CD14-positive monocyte (primary cell): ENCODE measurements around the gene TRIM59. TPM values are rescaled to one million over a fixed set of nuclear protein-coding genes. Genes with fewer than 3 reads are reported as not detected.

ENCODE experiments used
- DNase-seq, 3 donors: peaks; one replicate each; pipeline ENCODE4 v3.0.0-alpha.2; 2011 to 2022
- H2AFZ ChIP-seq: 2 replicates; pipeline ENCODE4 v1.6.0; 2012; ENCODE audit warnings: mild to moderate bottlenecking, low read depth, low read length, inconsistent platforms; ENCODE audit not compliant: insufficient read depth, poor library complexity, severe bottlenecking
- H3K27ac ChIP-seq, 2 donors: 1 replicate in 1 of 2; 2 replicates in 1 of 2; pipeline ENCODE4 v1.5.1; 2012 to 2013; ENCODE audit warnings: low read length in 2 of 2, control low read depth in 1 of 2, inconsistent platforms in 1 of 2, low read depth in 1 of 2, mild to moderate bottlenecking in 1 of 2
- H3K27me3 ChIP-seq, 2 donors: one replicate each; pipeline versions ENCODE4 v1.6.0 to v1.6.1; 2011 to 2013; ENCODE audit warnings: low read length in 2 of 2; ENCODE audit not compliant: control insufficient read depth in 2 of 2, insufficient read depth in 2 of 2
- H3K36me3 ChIP-seq, 2 donors: replicated peaks in 1 of 2; 1 replicate in 1 of 2; 2 replicates in 1 of 2; pipeline versions ENCODE4 v1.5.1 to v1.6.1; 2012 to 2013; ENCODE audit warnings: low read length in 2 of 2, control low read depth in 1 of 2, inconsistent platforms in 1 of 2, mild to moderate bottlenecking in 1 of 2; ENCODE audit not compliant: insufficient read depth in 2 of 2, control insufficient read depth in 1 of 2
- H3K4me1 ChIP-seq, 2 donors: 1 replicate in 1 of 2; 2 replicates in 1 of 2; pipeline versions ENCODE4 v1.5.1 to v1.6.1; 2012 to 2013; ENCODE audit warnings: low read length in 2 of 2, control low read depth in 1 of 2, inconsistent platforms in 1 of 2, mild to moderate bottlenecking in 1 of 2, moderate library complexity in 1 of 2; ENCODE audit not compliant: insufficient read depth in 2 of 2, control insufficient read depth in 1 of 2
- H3K4me2 ChIP-seq: replicated peaks from 2 replicates; pipeline ENCODE3; 2012; ENCODE audit warnings: low read length, moderate library complexity, mild to moderate bottlenecking; ENCODE audit not compliant: poor library complexity, severe bottlenecking; ENCODE audit errors: extremely low read depth
- H3K4me3 ChIP-seq, 3 experiments: fragments of 200-600 bp in 1 of 3; sonication (generic) in 1 of 3; replicated peaks in 1 of 3; 1 replicate in 2 of 3; 2 replicates in 1 of 3; pipeline ENCODE4 v1.5.1; 2011 to 2013; ENCODE audit warnings: low read length in 3 of 3, mild to moderate bottlenecking in 3 of 3, control low read depth in 2 of 3, low read depth in 2 of 3, inconsistent platforms in 1 of 3, moderate library complexity in 1 of 3
- H3K79me2 ChIP-seq: 2 replicates; pipeline ENCODE4 v1.6.0; 2012; ENCODE audit warnings: mild to moderate bottlenecking, control low read depth, inconsistent platforms, low read length, moderate library complexity; ENCODE audit not compliant: insufficient read depth
- H3K9ac ChIP-seq: 2 replicates; pipeline ENCODE4 v1.6.0; 2017; ENCODE audit warnings: low read length, mild to moderate bottlenecking; ENCODE audit not compliant: insufficient read depth, poor library complexity, severe bottlenecking
- H3K9me3 ChIP-seq, 2 donors: replicated peaks in 1 of 2; 1 replicate in 1 of 2; 2 replicates in 1 of 2; pipeline versions ENCODE4 v1.5.1 to v1.6.1; 2012 to 2013; ENCODE audit warnings: low read length in 2 of 2, control low read depth in 1 of 2; ENCODE audit not compliant: control insufficient read depth in 1 of 2, insufficient read depth in 1 of 2
- H4K20me1 ChIP-seq: 2 replicates; pipeline ENCODE4 v1.6.0; 2012; ENCODE audit warnings: mild to moderate bottlenecking, low read length, control low read depth, moderate library complexity; ENCODE audit not compliant: insufficient read depth
- H3K27ac Mint-ChIP-seq, 7 donors: one replicate each; pipeline ENCODE4 v1.8.0; 2020; ENCODE audit warnings: mild to moderate bottlenecking in 7 of 7, mixed read lengths in 7 of 7, moderate library complexity in 6 of 7, inconsistent platforms in 2 of 7
- H3K27me3 Mint-ChIP-seq, 3 donors: one replicate each; pipeline ENCODE4 v1.8.0; 2021 to 2022; ENCODE audit warnings: low read depth in 3 of 3, mild to moderate bottlenecking in 3 of 3, mixed read lengths in 3 of 3, moderate library complexity in 3 of 3, inconsistent platforms in 1 of 3
- H3K36me3 Mint-ChIP-seq, 2 donors: one replicate each; pipeline ENCODE4 v1.8.0; 2020; ENCODE audit warnings: mixed read lengths in 2 of 2, inconsistent platforms in 1 of 2, mild to moderate bottlenecking in 1 of 2
- H3K4me1 Mint-ChIP-seq: one replicate; pipeline ENCODE4 v1.8.0; 2020; ENCODE audit warnings: mild to moderate bottlenecking, mixed read lengths
- H3K4me3 Mint-ChIP-seq, 2 donors: one replicate each; pipeline ENCODE4 v1.8.0; 2020; ENCODE audit warnings: mild to moderate bottlenecking in 2 of 2, mixed read lengths in 2 of 2, moderate library complexity in 1 of 2
- H3K9me3 Mint-ChIP-seq, 7 donors: one replicate each; pipeline ENCODE4 v1.8.0; 2020 to 2022; ENCODE audit warnings: mixed read lengths in 7 of 7, mild to moderate bottlenecking in 6 of 7, moderate library complexity in 6 of 7, inconsistent platforms in 2 of 7
- whole genome bisulfite sequencing: methylation state at CpG from one replicate; pipeline ENCODE4 v1.1.5; 2013; ENCODE audit warnings: missing lambda C conversion rate; ENCODE audit not compliant: insufficient coverage; 5-methylcytosine and 5-hydroxymethylcytosine counted together
- intact Hi-C, 2 donors: fragments of 100-400 bp; cut with micrococcal nuclease; formaldehyde crosslinking; loops; one replicate each; pipeline versions ENCODE4 v1.15.0 to v1.15.1; 2023
- polyA plus RNA-seq, 3 donors: library from polyadenylated mRNA; depleted of rRNA in 1 of 3; unstranded in 2 of 3; stranded (reverse) in 1 of 3; fragments of 300-500 nt in 2 of 3; fragments of >200 nt in 1 of 3; fragmentation: Illumina TruSeq in 2 of 3; gene quantifications; 1 replicate in 2 of 3; 2 replicates in 1 of 3; pipeline ENCODE4 v1.2.3, GENCODE V29; 2012 to 2021
- TF ChIP-seq, protein P1 (sequence below): fragments of 200-600 bp; IDR thresholded peaks from one replicate; pipeline ENCODE4 v1.8.0; 2022; ENCODE audit warnings: antibody characterized with exemption, mild to moderate bottlenecking

TRIM59 gene
- polyA plus RNA-seq, 3 donors: 2.5 to 4.2 (median 4.2) TPM

DNA sequence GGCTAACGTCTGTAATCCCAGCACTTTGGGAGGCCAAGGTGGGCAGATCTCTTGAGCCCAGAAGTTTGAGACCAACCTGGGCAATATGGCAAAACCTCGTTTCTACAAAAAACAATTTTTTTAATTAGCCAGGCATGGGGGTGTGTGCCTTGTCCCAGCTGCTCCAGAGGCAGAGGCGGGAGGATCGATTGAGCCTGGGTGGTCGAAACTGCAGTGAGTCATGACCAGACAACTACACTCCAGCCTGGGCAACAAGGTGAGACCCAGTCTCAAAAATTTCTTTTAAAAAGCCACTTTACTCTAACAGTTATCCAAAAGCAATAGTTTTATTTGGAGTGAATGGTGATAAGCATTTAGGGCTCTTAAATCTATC lies 12.5 kb downstream of the TRIM59 start:
- no peaks in the 10 kb centered on the region for H3K4me1 ChIP-seq
- H3K27me3 ChIP-seq: no peaks in the 10 kb centered on the region
- Mint-ChIP-seq H3K4me3 (no peak overlapping the region), H3K36me3 (peaks cover 38 to 58% of the 10 kb centered on the region in 2 donors), H3K4me1 (no peaks in the 10 kb centered on the region), H3K27me3 (no peaks in the 10 kb centered on the region), H3K27ac (peak overlapping the region in 3 of 7 donors; percentile 17 to 57 (median 54)), H3K9me3 (no peaks in the 10 kb centered on the region)
- DNase-seq: no peak
- TF ChIP-seq, protein P1, sequence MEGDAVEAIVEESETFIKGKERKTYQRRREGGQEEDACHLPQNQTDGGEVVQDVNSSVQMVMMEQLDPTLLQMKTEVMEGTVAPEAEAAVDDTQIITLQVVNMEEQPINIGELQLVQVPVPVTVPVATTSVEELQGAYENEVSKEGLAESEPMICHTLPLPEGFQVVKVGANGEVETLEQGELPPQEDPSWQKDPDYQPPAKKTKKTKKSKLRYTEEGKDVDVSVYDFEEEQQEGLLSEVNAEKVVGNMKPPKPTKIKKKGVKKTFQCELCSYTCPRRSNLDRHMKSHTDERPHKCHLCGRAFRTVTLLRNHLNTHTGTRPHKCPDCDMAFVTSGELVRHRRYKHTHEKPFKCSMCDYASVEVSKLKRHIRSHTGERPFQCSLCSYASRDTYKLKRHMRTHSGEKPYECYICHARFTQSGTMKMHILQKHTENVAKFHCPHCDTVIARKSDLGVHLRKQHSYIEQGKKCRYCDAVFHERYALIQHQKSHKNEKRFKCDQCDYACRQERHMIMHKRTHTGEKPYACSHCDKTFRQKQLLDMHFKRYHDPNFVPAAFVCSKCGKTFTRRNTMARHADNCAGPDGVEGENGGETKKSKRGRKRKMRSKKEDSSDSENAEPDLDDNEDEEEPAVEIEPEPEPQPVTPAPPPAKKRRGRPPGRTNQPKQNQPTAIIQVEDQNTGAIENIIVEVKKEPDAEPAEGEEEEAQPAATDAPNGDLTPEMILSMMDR: no peak
- intact Hi-C loops: no loop called here
- no peak overlapping the region for H3K4me2 ChIP-seq
- no peak overlapping the region for H2AFZ ChIP-seq
- peaks cover 51 to 80% of the 10 kb centered on the region in 2 donors for H3K36me3 ChIP-seq
- no peak overlapping the region for H3K4me3 ChIP-seq
- 100% methylated on average over 1 of the region's 5 CpGs for WGBS
- H4K20me1 ChIP-seq: no peaks in the 10 kb centered on the region
- no peaks in the 10 kb centered on the region for H3K9me3 ChIP-seq
- no peak overlapping the region for H3K9ac ChIP-seq
- no peak overlapping the region for H3K27ac ChIP-seq
- peaks cover 98% of the 10 kb centered on the region for H3K79me2 ChIP-seq

DNA sequence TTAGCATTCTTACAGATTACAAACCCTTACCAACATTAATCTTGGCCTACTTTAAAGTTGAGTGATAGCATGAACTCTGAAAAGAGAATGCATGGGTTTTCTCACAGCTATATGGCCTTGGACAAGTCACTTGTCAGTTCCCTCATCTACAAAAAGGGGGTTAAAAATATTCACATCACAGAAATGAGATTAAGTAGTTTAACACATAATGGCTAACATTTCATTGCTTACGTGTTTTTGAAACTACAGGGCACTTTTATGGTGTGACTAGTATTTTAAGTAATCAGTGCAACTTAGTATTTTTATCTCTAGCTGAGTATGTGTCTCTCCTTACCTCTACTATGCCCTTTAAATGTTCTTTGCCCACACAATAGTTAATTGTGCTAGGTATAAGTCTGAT lies 13.8 kb downstream of the TRIM59 start:
- Histone ChIP-seq H3K4me1 (no peaks in the 10 kb centered on the region), H3K36me3 (peaks cover 63 to 87% of the 10 kb centered on the region in 2 donors), H3K9me3 (no peaks in the 10 kb centered on the region), H3K79me2 (peaks cover 96% of the 10 kb centered on the region), H3K9ac (no peak overlapping the region), H3K4me3 (no peak overlapping the region), H2AFZ (no peak overlapping the region), H3K27me3 (no peaks in the 10 kb centered on the region), H3K27ac (peak overlapping the region in 1 of 2 donors; percentile 26), H4K20me1 (no peaks in the 10 kb centered on the region), H3K4me2 (no peak overlapping the region)
- H3K27ac Mint-ChIP-seq: peak overlapping the region in 1 of 7 donors; percentile 54
- intact Hi-C loops: no loop called here
- no peaks in the 10 kb centered on the region for H3K27me3 Mint-ChIP-seq
- H3K4me1 Mint-ChIP-seq: no peaks in the 10 kb centered on the region
- no peak for DNase-seq
- no peaks in the 10 kb centered on the region for H3K9me3 Mint-ChIP-seq
- peaks cover 47 to 69% of the 10 kb centered on the region in 2 donors for H3K36me3 Mint-ChIP-seq
- no CpG with 5 or more reads among the region's 1 CpG for WGBS
- TF ChIP-seq, protein P1: no peak
- H3K4me3 Mint-ChIP-seq: no peak overlapping the region
